Cerebellar nuclear complex (tissue), 1 donor: ENCODE measurements around the gene MSLN.
A peak's percentile ranks its signal among the peaks of the same experiment; 100 is the strongest.

Source experiments
- DNase-seq, 2 experiments: peaks; one replicate each; lab custom pipeline; 2025; lab: John Stamatoyannopoulos, UW

The MSLN gene

DNA sequence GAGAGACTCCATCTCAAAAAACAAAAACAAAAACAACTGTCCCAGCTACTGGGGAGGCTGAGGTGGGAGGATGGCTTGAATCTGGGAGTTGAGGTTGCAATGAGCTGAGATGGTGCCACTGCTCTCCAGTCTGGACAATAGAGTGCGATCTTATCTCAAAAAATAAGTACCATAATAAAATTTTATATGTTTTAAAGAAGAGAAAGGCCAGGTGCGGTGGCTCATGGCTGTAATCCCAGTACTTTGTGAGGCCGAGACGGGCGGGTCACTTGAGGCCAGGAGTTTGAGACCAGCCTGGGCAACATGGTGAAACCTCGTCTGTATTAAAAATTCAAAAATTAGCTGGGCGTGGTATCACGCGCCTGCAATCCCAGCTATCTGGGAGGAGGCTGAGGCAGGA is 16.3 kb downstream of the MSLN start:
- no peak for DNase-seq

DNA sequence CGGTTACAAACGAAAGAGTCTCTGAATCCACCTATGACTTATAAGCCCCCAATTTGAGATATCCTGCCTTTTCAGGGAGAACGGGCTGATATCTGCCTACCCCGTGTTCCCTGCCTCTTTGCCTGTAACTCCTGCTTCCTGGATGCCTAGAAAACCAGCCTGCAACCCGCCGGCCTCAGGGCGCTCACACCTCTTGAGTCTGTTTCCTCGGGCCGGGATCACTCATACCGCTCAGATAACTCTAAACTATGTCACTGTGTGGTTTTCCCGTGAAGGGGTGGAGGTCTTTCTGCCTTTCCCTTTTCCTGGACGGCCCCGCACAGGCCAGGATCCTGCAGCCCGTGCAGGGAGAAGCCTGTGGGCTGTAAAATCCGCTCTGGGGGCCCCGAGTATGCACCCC is 17.3 kb downstream of the MSLN start:
- no peak for DNase-seq

DNA sequence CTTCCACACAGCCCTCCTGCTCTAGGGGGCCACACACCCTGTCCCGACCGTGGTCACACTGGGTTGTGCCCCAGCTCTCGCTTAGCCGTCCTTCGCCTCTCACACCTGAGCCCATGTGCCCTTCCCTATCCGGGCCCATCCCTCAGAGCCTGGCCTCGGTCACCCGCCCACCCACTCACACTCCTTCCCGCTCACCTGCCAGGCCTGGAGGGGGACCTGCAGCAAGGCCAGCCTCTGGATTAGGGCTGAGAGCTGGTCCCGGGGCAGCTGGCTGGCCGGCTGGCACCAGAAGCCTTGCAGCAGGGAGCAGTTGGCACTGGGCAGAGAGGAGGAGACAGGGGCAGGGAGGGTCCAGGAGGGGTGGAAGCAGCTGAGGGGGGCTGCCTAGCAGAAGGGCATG is 17.9 kb downstream of the MSLN start:
- DNase-seq: no peak

DNA sequence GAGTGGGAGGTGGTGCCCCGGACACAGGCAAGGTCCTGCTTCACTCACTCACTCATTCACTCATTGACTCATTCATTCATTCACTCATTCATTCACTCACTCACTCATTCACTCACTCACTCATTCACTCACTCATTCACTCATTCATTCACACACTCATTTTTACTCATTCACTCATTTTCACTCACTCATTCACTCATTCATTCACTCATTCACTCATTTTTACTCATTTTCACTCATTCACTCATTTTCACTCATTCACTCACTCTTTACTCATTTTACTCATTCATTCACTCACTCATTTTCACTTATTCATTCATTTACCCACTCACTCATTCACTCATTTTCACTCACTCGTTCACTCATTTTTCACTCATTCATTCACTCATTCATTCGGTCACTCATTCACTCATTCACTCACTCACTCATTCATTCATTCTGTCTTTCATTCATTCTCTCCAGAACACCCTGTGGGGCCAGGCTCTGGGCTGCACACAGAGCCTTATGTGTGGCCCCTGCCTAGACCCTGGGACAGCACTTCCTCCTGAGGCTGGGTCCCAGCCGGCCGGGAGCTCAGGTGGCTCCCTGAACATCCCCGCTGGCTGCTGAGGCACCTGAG is 18.5 kb downstream of the MSLN start:
- DNase-seq: no peak

DNA sequence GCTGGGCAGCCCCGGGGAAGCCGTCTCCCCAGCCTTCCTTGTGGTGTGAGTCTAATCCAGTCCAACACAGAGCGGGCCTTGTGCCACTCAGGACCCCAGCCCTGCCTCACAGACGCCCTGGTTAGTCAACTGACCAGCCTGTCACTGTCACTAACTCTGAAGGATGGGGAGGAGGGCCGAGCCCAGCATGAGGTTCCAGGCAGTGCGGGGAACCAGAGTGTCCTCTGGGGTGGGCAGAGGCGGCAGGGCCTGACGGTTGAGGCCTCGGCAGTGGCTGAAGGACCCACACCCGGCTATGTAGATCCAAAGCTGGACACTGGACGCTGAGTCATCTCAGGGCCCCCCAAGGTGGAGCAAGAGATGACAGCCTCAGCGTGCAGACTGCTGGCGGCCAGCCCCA is 19.0 kb downstream of the MSLN start:
- no peak for DNase-seq

DNA sequence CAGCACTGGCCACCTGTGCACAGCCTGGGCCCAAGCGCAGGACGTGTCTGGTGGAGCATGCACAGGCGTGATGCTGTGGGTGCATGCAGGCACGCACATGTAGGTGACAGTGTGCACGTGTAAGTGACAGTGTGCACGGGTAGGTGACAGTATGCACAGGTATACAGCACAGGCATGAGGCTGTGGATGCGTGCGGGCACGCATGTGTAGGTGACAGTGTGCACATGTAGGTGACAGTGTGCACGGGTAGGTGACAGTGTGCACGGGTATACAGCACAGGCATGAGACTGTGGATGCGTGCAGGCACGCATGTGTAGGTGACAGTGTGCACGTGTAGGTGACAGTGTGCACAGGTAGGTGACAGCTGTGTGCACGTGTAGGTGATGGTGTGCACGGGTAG is 19.8 kb downstream of the MSLN start:
- DNase-seq: no peak

DNA sequence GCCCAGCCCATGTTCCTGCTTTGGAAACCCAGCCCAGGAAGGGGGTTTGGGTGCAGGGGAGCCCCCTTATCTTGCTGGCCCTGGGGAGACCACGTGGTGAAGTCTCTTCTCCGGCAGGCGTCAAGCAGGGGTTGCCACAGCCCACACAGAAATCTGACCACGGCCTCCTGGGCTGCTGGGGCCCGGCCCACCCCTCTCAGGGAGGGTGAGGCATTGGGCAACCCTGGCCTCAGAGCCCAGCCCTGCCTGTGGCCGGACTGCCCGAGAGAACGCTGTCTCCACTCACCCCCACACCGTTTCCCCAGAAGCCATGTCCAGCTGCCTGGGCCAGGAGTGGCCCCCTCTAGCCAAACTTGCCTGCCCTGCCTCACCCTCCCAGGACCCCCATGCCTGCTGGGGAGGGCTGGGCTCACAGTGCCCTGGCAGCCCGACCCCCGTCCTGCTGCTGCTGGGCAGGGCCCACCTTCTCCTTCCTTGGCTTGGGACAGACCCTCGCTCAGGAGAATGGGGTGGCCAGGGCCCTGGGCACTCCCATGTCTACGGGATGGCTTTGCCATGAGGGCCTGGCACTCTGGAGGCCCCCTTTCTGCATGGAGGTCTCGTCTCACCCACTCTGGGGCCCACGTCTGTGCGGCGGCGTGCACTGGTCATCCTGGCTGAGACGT is 20.9 kb downstream of the MSLN start:
- no peak for DNase-seq

DNA sequence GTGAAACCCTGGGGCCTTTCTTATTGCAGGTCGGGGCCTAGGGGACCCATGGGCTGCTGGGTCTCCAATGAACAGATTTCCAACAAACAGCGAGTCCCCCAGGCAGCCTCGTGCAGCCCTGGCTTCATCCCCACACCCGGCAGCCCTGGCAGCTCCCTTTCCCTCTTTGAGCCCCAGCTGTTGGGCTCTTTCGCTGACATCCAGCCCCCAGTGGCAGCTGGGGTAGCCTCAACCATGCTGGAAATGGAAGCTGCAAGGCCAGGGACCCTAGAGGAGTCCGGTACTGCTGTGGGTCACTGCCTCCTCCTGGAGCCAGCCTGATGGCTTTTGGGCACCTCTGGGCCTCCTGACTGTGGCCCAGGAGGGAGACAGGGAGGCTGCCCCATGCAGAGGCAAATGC is 21.7 kb downstream of the MSLN start:
- no peak for DNase-seq

DNA sequence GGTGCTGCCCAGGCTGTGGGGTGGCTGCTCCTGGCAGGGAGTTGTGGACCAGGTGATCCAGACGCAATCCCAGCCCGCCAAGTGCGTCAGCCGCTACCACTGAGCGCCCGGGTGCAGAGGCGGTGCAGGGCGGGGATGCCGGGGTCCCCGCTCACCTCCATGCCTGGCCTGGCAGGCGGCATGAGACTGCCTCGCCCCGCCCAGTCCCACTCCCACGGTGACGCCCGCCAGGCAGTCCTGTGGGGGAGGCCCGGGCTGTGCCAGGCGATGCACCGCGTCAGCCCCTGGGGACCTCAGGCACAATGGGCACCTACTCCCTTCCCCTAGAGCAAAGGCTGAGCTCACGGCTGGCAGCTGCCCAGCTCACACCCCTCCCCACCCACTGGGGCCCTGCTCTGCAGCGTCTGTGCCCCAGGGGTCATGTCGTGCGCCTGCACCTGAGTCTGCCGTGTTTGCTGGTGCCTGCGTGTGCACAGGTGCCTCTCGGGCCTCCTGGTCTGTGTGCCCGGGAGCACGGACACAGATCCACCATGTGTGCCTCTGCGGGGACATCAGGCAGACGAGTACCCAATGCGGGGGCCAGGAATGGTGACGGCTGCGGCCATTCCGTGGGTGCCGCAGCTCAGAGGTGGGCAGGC is 22.4 kb downstream of the MSLN start:
- no peak for DNase-seq

DNA sequence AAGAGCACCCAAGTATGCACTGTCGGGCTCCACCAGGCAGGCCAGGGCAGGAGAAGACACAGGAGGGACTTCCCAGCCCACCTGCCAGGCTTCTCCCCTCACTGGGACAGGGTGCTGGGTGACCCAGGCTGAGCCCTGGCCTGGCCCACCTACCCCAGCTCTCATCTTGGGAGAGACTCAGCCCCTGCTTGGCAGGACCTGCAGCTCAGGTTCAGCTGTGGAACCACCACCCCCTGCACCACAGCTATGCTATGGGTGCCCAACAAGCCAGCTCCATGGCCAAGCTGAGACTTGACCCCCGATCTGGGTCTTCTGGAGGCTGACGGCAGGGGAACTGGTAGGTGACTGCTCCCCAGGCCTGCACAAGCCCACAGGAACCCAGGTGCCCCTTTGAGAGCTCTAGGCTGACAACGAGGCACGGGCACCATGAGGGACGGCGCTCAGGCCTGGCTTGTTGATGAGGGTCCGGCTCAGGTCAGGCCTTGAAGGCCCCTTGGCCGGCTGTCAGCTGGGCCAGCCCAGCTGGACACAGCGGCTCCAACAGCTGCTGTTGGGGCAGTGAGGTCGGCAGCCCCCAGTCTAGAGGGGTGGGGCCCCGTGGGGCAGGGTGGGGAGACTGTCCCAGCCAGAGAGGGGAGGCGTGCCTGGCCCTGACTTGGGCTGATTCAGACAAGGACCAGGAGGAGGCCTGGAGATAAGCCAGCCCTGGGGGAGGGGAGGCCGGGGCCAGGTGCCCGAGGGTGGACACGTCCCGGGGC is 23.0 kb downstream of the MSLN start:
- no peak for DNase-seq

DNA sequence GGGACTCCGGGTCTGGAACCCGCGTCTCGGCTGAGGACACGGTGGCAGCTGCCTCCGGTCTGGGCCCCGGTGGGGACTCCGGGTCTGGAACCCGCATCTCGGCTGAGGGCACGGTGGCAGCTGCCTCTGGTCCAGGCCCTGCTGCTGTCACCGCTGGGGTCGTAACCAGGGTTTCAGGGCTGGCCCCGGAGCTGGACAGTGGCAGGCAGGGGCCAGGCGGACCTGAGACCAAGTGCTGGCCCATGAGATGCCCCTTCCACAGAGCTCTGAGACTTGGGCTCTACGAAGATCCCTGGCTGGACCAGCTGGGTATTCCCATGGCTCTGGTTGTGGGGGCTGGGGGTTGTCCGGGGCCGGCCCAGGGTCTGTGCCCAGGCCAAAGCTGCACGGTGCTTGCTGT is 23.9 kb downstream of the MSLN start:
- DNase-seq: no peak

DNA sequence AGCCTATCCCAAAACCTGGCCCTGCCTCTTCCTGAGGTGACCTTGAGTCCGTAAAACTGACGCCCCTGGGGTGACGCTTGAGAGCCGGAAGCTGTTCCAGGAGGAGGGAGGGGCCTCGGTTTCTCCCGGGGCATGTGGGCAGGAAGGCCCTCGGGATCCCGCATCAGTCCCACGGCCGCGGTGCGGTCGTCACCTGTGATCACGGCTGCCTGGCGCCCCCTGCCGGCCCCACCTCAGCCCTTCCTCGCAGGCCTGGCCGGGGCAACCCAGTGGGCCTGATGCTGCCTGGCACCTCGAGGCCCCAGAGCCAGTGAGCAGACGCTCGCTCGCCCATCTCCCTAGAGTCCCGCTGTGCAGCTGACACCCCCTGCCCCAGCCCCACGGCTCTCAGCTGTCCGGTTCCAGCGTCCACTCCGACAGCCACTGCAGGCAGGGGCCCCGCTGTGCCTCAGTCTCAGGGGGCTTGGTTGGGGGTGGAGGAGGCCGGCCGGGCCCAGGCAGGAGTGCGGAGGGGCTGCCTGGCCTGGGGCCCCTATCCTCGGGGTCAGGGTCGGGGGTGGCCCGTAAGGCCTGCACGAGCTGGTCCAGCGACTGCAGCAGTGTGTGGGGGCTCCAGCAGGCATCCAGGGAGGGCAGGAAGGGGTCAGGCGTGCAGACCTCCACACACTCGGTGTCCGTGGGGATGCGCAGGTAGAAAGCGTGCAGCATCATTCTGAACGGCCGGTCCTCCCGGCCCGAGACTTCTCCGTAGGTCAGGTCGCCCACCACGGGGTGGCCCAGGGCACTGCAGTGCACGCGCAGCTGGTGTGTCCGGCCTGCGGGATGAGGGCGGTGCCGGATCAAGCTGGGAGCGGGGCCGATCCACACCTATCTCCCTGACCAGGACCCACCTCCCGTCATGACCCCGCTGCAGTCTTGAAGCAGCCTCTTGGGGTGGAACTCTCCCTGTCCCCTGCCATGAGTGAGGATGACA is 25.3 kb downstream of the MSLN start:
- no peak for DNase-seq

DNA sequence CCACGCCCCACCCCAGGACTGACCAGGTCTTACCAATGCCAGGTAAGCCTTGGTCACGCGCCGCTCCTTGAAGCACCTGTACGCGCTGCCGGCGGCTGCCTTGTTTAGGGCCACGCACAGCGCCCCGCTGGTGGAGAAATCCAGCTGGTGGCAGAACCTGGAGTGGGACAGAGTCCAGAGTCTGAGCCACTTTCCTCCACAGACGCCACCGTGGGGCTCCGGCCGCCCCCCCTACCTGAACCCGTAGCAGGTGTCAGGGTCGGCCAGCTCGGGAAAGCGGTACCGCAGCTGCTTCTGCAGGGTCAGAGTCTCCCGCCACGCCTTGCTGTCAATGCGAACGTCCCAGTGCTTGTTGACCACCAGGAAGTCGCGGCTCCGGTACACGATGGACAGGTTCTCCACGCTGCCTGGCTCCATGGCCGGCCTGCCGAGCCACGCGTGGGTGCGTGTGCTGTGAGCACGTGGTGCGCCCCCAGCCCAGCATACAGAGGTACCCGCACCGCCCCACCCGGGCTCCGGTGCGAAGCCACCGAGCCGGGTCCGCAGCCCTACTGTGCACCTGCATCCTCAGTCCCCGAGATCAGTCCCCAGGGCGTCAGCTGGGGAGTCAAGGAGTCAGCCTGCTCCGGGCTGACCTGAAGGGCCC is 26.9 kb downstream of the MSLN start:
- DNase-seq: no peak

DNA sequence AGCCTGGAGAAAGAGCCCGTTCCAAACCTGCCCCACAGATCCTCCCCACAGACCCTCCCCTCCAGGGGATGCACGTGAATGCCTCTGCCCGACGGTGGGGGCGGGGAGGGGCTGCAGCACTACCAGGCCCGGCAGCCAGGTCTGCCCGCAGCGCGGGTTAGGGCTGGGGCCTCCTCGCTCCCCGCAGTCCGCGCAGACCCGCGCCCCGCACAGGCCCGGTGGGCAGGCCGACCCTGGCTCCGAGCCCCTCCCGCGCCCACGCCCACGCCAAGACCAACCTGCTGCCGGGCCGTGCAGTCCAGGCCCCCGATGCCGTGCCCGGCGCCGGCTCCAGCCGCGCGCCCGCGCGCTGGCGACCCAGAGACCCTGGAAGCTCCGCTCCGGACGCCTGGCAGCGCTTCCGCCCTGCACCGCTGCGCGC is 27.5 kb downstream of the MSLN start, which contains the start of gene RPUSD1:
TSS of gene RPUSD1 (minus strand) at position 404 of the 421 bp plus-strand sequence. CDS start 644 bp downstream, outside the sequence.
- no peak for DNase-seq

DNA sequence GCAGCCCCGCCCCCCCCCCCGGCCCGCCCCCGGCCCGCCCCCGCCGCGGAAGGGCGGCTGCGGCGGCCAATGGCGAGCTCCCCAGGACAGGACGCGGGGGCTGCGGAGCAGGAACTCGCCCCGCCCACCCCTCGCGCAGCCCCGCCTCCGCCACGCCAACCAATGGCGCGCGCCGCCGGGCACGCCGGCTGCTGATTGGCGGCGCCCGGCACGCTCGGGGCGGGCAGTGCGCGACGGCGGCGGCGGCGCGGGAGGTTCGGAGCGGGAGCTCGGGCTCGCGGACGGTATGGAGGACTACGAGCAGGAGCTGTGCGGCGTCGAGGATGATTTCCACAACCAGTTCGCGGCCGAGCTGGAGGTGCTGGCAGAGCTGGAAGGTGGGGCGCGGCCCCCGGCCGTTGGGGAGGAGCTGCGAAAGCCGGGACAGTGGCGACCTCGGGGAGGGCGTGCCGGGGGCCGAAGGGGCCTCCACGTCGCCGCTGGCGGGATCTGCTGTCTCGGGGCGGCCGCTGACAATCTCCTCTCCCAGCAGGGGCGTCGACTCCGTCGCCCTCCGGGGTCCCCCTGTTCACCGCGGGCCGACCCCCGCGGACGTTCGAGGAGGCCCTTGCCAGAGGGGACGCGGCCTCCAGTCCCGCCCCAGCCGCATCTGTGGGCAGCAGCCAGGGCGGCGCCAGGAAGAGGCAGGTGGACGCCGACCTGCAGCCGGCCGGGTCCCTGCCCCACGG is 28.0 kb downstream of the MSLN start, which contains the start of gene CHTF18:
TSS of gene CHTF18 (plus strand) at position 222 of the 728 bp plus-strand sequence. CDS start at position 287, 65 bp downstream.
- DNase-seq: peak; percentile 32 to 43

DNA sequence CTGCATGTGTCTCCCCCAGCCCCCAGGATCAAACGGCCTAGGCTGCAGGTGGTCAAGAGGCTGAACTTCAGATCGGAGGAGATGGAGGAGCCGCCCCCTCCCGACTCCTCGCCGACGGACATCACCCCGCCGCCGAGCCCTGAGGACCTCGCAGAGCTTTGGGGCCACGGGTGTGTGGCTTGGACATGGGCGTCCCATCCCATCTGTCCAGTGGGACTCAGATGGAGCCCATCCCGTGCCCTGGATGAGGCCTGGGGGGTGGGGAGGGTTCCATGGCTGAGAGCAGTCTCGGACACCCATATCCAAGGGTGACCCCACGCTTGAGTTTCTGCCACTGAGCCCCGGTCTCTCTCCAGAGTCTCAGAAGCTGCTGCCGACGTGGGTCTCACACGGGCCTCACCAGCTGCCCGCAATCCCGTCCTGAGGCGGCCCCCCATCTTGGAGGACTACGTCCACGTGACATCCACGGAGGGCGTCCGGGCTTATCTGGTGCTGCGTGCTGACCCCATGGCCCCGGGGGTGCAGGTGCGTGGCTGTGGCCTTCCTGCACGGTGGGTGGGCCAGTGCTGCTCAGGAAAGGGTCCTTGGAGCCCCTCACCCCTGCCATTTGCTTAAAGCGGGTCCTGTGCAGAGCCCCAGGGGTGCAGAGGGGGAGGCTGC is 28.8 kb downstream of the MSLN start:
- no peak for DNase-seq

DNA sequence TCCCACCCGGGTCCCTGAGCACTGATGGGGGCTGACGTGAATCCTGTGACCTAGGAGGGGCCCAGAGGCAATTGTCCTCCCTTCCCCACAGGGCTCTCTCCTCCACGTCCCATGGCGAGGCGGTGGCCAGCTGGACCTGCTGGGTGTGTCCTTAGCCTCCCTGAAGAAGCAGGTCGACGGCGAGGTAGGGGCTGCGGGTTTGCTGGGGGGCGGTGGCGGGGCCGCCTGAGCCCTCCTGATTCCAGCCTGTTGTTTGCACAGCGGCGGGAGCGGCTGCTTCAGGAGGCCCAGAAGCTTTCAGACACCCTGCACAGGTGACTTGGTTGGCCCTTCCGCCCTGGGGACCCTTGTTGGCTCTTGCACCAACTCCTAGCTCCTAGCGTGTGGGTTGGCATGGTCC is 29.6 kb downstream of the MSLN start:
- DNase-seq: no peak

DNA sequence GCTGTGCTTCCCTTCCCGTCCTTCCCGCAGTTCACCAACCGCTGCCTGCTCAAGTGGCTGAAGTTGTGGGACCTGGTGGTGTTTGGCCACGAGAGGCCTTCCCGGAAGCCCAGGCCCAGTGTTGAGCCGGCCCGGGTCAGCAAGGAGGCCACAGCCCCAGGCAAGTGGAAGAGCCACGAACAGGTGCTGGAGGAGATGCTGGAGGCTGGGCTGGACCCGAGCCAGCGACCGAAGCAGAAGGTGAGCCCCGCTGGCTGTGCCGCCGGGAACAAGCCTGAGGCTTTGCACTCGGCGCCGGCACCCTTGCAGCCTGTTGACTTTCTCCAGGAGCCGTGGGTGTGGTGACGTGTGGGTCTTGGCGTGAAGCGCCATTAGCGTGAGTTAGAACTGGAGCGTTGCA is 30.6 kb downstream of the MSLN start:
- no peak for DNase-seq

DNA sequence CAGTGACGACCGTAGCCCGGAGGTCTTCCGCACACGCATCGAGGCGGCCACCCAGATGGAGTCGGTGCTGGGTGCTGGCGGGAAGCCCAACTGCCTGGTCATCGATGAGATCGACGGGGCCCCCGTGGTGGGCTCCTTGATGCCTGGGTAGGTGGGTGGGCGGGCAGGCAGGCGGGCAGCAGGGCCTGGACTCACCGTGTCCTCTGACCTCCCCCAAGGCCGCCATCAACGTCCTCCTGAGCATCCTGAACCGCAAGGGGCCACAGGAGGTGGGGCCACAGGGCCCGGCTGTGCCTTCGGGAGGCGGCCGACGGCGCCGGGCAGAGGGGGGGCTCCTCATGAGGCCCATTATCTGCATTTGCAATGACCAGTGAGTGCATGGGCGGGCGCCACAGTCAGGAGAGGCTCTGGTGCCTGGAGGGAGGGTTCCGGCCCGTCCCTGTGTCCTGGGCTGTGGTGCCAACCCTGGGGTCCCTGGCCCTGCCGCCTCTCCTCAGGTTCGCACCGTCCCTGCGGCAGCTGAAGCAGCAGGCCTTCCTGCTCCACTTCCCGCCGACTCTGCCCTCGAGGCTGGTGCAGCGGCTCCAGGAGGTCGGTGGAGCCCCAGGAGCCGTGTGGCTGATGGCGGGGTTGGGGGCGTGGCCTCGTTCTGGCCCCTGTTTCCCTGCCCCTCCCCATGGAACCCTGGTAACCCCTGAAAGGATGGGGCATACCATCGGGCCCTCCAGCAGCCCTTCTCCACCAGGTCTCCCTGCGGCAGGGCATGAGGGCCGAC is 31.9 kb downstream of the MSLN start:
- no peak for DNase-seq
